ENCODE measurements around the gene CLOCK. TPM values are rescaled to one million over a fixed set of nuclear protein-coding genes. Genes with fewer than 3 reads are reported as not detected.

Gene CLOCK
- total and polyA plus RNA-seq, 9 of the 15 experiments (the other 6 are each of a cell fraction or from before 2014, with no cell fraction given): 3.7 to 14.4 (median 9.4) TPM

DNA sequence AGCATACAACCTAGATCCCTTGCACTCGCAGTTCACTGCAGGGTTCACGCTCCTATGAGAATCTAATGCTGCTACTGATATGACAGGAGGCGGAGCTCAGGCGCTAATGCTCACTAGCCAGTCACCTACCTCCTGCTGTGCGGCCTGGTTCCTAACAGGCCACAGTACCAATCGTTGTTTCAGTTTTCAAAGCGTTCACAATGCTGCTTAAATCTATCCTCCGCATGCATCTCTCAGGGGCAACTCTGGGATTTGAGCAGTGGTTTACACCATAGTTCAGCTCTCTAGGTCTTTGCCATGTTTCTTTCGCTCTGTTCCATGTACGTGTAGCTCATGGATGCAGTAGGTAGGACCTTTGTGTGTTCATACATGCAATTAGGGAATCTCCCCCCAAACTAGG is 47.2 kb downstream of the CLOCK start (continued):
- TF ChIP-seq, protein P1, sequence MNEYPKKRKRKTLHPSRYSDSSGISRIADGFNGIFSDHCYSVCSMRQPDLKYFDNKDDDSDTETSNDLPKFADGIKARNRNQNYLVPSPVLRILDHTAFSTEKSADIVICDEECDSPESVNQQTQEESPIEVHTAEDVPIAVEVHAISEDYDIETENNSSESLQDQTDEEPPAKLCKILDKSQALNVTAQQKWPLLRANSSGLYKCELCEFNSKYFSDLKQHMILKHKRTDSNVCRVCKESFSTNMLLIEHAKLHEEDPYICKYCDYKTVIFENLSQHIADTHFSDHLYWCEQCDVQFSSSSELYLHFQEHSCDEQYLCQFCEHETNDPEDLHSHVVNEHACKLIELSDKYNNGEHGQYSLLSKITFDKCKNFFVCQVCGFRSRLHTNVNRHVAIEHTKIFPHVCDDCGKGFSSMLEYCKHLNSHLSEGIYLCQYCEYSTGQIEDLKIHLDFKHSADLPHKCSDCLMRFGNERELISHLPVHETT (CRISPR knock-in tag; conservative IDR thresholded peaks at IDR 0.05 in 1 of 2, IDR thresholded peaks at IDR 0.05 in 1 of 2): no peak
- TF ChIP-seq EP300 (IDR thresholded peaks at IDR 0.05; ENCODE audit: low read length) (no peak), CREB1 (IDR thresholded peaks at IDR 0.05) (no peak), CREB1 (CRISPR knock-in tag; IDR thresholded peaks at IDR 0.05) (0 out of 2 replicates have a peak, but pooled peaks have one; percentile 22)

- no peak overlapping the region for H3K4me2 ChIP-seq (ENCODE audit: insufficient read depth, low read length)
- ATAC-seq: no peak
- CTCF ChIA-PET (ENCODE audit: low intra/inter-chr PET ratio): no interaction called here
- in situ Hi-C loops (cut with MboI) (no loop called here), intact Hi-C loops (cut with micrococcal nuclease) (no loop called here)
- POLR2A ChIA-PET: interaction anchor here (1.2 to 2.3 kb wide), 2 partner anchors 11 to 17 kb away, joined by 3 to 10 read pairs; no protein-coding TSS in a partner anchor
- no peak overlapping the region for H3K9ac ChIP-seq (ENCODE audit: insufficient read depth in 1 of 2, low read depth in 2 of 2, low read length in 2 of 2)
- WGBS (ENCODE audit: insufficient coverage, low coverage, missing lambda C conversion rate): 67% methylated on average over 3 of the region's 3 CpGs
- BruUV-seq (replicated peaks): no TSS peak
- H3K4me3 ChIP-seq: no peak overlapping the region
- TF ChIP-seq MAFK (IDR thresholded peaks at IDR 0.05; ENCODE audit: low read length) (no peak), HMG20A (CRISPR knock-in tag; conservative IDR thresholded peaks at IDR 0.05) (no peak), HSF4 (CRISPR knock-in tag; IDR thresholded peaks at IDR 0.05; ENCODE audit: borderline replicate concordance) (no peak), HDAC1 (IDR thresholded peaks at IDR 0.05) (no peak), SMARCB1 (IDR thresholded peaks at IDR 0.05; ENCODE audit: insufficient read length, low read depth) (no peak), ZKSCAN1 (IDR thresholded peaks at IDR 0.05; ENCODE audit: low read depth, low read length) (no peak), MYC (IDR thresholded peaks at IDR 0.05; ENCODE audit: low read depth, low read length) (no peak), MYC (CRISPR knock-in tag; IDR thresholded peaks at IDR 0.05; ENCODE audit: borderline replicate concordance, low read depth) (no peak), HNRNPUL1 (IDR thresholded peaks at IDR 0.05; ENCODE audit: low read length) (no peak)
- TF ChIP-seq, protein P2, sequence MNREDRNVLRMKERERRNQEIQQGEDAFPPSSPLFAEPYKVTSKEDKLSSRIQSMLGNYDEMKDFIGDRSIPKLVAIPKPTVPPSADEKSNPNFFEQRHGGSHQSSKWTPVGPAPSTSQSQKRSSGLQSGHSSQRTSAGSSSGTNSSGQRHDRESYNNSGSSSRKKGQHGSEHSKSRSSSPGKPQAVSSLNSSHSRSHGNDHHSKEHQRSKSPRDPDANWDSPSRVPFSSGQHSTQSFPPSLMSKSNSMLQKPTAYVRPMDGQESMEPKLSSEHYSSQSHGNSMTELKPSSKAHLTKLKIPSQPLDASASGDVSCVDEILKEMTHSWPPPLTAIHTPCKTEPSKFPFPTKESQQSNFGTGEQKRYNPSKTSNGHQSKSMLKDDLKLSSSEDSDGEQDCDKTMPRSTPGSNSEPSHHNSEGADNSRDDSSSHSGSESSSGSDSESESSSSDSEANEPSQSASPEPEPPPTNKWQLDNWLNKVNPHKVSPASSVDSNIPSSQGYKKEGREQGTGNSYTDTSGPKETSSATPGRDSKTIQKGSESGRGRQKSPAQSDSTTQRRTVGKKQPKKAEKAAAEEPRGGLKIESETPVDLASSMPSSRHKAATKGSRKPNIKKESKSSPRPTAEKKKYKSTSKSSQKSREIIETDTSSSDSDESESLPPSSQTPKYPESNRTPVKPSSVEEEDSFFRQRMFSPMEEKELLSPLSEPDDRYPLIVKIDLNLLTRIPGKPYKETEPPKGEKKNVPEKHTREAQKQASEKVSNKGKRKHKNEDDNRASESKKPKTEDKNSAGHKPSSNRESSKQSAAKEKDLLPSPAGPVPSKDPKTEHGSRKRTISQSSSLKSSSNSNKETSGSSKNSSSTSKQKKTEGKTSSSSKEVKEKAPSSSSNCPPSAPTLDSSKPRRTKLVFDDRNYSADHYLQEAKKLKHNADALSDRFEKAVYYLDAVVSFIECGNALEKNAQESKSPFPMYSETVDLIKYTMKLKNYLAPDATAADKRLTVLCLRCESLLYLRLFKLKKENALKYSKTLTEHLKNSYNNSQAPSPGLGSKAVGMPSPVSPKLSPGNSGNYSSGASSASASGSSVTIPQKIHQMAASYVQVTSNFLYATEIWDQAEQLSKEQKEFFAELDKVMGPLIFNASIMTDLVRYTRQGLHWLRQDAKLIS (CRISPR knock-in tag; IDR thresholded peaks at IDR 0.05): no peak
- no peak for DNase-seq (ENCODE audit: extremely low read depth in 1 of 4, low spot score in 3 of 4)
- no peak overlapping the region for H2AFZ ChIP-seq (ENCODE audit: low read depth, low read length)
- H3K27ac ChIP-seq (ENCODE audit: extremely low read depth, low read depth, low read length): no peak overlapping the region
- H3K9me3 ChIP-seq (replicated peaks; ENCODE audit: control insufficient read depth, insufficient read depth, low read depth, low read length): no peaks in the 10 kb centered on the region
- H3K79me2 ChIP-seq (ENCODE audit: control insufficient read depth, insufficient read depth, low read length): peaks cover 75% of the 10 kb centered on the region
- no peaks in the 10 kb centered on the region for H3K27me3 ChIP-seq (ENCODE audit: control insufficient read depth in 2 of 2, insufficient read depth in 2 of 2, low read length in 2 of 2)
- H3K4me1 ChIP-seq (replicated peaks in 1 of 2; ENCODE audit: control insufficient read depth in 2 of 2, insufficient read depth in 2 of 2, low read length in 2 of 2): peaks cover 4 to 23% of the 10 kb centered on the region in 2 experiments; a peak in 3 of 5 replicates
- FAIRE-seq: no peak
- peaks cover 11% of the 10 kb centered on the region for H3K36me3 ChIP-seq (ENCODE audit: control insufficient read depth, insufficient read depth, low read length)
- H4K20me1 ChIP-seq (replicated peaks; ENCODE audit: control insufficient read depth, insufficient read depth, low read length): no peaks in the 10 kb centered on the region
- H3K9me1 ChIP-seq (ENCODE audit: control insufficient read depth, insufficient read depth, low read length): no peaks in the 10 kb centered on the region
Observed at GRCh38 chr4:55498051-55498450, 48.7 kb downstream of the CLOCK start.

Measured in K562 (cell line).